SKM-1 (cell line): ENCODE measurements around the gene RASA1.
A peak's percentile ranks its signal among the peaks of the same experiment; 100 is the strongest.

Experiments used
- DNase-seq: peaks from one replicate; lab custom pipeline; 2025; ENCODE audit not compliant: unreplicated experiment; lab: John Stamatoyannopoulos, UW

Gene RASA1

DNA sequence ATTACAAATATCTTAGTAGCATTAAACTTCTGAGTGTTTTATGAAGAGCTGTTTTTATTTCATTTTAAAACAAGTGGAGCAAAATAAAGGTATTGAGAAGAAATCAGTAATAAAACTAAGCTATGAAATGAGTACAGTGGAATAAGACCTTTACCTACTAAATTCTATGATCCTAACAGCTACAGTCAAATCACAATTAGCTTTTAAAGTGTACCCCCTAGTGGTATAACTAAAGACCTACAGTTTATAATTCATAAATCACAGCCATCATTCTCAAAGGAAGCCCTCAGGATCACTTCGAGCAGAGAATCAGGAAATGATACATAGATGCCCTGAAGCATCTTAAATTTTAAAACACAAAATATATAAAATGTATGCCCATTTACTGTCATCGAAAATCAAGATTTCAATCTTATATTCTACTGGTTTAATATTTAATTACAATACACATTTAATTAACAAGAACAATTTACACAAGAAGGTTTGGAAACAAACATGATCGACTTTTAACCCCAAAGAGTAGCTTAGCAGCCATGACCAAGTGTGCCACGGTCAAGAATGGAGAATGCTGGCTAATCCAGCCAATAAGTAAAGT lies 132.7 kb downstream of the RASA1 start:
- peak; percentile 20 for DNase-seq

DNA sequence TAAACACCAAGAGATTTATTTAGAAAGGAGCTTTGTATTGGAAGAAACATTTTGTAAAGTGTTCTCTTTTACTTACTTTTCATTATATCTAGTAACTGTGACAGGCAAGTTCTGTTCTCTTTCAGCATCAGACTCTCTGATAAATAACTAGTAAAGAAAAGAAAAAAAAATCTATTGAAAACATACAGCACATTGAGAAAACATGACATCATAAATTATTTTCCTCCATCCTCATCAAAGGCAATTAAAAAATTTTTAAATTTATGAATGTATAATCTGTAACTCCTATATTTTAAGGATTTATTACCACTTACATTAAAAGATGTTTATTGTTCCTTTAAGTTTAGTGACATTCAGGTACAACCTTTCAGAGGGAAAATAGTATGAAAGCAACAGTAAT lies 133.9 kb downstream of the RASA1 start:
- DNase-seq, result no peak

DNA sequence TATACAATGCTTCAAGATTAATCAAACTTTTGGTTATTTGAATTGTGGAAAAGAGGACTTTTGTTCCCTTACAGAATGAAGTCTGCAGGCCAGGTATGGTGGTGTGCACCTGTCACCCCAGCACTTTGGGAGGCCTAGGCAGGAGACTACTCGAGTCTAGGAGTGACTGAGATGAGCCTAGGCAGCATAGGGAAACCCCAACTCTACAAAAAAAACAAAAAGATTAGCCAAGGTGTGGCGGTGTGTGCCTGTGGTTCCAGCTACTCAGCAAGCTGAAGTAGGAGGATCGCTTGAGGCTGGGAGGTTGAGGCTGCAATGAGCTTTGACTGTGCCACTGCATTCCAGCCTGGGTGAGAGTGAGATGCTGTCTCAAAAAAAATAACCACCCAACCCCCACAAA lies 135.7 kb downstream of the RASA1 start:
- no peak for DNase-seq

DNA sequence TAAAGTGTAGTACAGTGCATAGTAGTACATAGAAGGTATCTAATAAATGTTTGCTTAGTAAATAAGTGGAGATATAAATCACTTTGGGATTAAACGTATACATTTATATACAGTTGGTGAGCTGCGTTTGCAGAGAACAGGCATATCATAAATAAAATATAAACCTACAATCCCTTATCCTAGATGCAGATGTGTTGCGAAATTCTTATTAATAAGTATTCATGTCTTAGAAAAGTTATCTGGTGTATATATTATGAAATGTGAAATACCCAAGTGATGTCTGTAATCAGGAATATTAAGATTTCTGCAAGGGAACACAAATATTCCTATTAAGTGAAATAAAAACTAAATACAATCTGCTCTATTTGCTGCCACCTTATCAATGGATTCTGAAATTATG lies 136.2 kb downstream of the RASA1 start:
- no peak for DNase-seq

DNA sequence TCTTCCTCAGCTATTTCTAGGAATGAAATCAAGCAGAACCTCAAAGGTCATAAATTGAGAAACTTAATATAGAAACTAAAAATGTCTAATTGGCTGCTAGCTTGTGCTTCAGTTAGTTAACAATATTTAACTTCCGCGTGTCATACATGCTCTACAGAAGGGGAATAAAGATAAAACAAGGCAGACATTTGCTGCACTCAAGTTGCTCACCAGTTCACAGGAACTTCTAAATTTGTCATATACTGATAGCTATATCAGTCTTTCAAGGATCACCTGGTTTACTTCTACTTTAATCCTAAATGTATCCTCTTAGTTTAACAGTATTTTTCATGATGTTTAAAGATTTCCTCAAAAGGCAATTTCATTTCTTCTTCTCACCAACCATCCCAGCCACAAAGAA lies 136.7 kb downstream of the RASA1 start:
- DNase-seq, result no peak

DNA sequence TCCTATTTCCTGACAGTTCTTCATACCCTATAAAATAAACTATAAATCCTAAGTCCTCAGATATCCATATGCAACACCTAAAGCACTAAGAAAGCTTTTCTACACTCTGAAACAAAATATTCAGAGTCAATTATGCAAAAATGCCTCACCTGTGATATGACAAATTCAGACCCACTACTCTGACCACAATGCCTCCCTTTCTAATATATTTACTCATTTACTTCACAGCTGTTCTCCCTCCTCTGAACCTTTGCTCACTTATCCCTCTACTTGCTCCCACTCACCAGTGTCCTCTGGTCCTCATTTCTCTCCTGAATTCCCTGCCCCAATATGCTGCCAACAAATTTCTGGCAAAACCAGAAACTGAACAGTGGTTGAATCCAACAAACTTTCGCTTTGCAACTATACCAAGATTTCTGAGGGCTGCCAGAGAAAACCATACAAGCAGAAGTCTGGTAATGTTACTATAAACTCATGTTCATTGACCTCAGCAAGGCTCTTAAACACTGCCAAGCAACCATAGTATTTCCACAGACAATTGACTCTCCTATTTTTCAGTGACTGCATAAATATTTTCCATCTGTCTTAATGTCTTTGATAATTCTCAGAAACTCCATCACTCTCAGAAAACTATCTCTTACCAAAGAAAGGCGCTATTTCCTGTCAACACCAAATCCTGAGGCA lies 137.9 kb downstream of the RASA1 start:
- no peak for DNase-seq

DNA sequence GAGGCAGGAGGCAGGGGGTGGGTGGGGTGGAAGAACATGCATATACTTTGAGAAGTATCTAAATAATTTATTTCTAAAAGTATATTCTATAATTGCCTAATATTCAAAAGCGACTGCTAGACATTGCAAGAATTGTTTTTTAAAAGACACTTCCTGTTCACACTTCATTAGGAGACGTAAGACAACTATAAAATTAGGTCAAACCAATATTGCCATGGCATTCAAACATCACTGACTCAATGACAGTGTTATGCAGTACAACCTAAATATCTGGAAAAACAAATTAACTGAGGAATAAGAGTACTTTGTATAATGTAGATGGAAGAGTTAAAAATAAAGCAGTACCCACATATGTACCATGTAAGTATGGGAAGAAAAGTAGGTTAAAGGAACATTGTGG lies 140.5 kb downstream of the RASA1 start:
- DNase-seq, result no peak

DNA sequence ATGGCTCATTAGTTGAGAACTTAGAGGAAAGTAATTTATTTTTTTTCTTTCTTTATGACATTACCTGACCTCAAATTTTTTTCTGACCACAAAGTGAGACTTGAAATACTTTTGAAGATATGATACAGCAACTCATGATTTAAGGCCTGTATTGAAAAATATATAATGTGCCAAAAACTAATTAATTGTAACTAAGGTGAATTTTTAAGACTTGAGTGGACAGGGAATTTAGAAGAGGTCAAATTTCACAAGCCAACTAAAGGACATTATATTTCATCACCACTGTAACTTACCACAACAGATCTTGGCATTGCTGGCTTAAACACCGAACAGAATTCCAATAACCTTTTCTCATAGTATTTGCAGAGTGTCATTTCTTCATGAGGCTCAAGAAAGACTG lies 143.2 kb downstream of the RASA1 start:
- DNase-seq, result no peak

DNA sequence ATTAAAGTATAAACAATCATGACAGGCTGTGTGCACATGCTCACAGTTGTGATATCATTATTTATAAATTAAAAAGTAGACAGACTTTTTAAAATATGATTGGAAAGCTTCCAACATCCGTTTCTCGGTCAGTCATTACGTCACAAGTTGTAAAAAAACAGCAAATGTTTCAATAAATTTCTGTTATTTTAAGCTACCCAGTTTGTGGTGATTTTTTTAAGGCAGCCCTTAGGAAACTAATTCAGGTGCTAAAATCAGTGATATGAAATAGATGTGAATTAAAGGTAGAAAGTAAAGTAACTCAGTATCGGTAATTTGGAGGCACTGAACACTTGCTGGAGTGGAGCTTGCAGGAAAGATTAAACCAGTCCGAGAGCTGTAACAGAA lies 143.9 kb downstream of the RASA1 start:
- DNase-seq, result no peak

DNA sequence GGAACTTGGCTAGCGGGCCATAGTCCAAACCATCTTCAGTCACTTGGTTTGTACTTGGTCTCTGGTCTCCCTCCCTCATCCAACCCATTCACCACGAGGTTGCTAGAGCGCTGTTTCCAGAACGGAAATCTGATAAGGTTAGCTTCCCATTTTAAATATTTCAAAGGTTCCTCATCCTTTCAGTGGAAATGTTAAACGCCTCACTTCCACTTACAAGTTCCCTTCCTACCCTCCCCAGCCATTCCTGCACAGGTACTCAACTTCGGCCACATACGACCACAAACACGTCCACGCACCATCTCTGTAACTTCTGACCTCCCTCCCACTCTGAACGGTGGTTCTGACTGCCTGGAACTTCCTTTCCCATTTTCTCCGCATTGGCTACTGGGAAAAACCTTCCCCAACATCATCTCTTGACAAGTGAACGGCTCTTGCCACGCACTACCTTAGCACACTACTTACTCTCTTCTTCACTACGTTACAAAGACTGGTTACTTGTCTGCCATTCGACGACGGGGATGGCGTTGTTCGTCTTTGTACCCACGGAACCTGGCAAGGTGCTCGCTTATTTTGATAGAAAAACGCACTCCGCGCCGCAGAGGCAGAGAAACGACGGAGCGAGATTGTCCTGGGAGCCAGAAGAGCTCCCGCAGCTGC lies 144.4 kb downstream of the RASA1 start:
- peak; percentile 59 for DNase-seq

DNA sequence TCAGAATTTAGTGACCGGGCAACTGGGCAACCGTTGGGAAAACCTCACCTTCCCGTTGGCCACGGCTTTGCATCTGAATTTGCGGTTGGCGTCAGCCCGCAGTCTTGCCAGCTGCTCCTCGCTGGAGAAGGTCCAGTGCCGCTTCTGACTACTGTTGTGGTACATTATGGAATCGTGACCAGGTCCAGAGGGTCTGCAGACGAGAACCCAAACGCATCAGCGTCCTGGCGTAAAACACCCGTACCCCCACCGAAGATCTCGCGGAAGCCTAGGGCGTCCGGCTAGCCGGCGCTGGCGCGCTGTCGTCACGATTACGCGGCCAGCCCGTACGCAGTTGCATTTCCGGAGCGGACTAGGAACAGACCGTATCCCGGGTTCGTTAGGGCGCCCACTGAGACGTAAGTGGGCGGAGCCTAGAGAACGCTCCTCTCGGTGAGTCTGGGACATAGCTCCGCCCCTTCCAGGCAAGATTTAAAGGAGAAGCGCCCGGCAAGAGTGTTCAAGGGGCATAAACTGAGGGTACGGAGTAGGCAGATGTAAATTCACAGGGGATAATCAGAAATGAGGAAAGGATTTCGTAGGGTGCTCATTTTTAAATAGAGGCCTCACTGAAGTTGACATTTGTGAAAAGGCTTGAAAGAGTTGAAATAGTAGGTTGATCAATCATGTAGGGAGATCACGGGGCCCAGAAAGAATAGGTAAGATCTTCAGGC lies 145.1 kb downstream of the RASA1 start, which contains the start of gene CCNH:
Gene CCNH, minus strand, starts transcription at position 301 of the 713 bp plus-strand sequence. Its CDS starts 136 bp downstream, at position 165.
- peak; percentile 95 for DNase-seq

DNA sequence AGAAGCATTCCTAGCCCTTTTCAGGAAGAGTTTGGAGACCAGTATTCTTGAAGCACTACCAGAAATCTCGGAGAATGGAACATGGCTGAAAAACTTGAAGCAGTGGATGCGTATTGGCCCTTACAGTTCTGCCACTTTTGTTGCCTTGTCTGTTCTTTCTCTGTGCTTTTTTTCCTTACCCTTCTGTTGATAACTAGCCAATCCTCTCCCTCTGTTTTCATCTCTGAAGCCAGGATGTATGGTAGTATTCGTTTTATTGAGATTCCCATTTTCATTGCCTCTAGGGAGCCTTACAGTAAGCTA lies 145.6 kb downstream of the RASA1 start:
- no peak for DNase-seq

DNA sequence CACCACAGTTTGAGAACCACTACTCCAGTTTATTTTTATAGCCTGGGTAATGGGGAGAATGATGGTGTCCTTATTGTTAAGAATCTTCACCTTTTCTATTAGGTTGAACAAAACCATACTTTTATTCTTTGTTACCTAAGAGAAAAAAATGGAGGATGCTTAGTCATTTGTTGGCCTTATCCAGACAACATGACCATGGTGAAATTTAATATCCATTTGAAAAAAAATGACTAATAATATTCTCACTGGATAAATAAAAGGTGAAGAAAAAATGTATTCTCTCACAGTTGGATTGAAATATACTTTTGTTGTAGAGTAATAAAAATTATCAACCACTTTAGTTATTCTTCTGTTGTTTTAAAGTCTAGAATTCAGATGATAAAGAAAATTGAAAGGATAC lies 150.8 kb downstream of the RASA1 start:
- no peak for DNase-seq

DNA sequence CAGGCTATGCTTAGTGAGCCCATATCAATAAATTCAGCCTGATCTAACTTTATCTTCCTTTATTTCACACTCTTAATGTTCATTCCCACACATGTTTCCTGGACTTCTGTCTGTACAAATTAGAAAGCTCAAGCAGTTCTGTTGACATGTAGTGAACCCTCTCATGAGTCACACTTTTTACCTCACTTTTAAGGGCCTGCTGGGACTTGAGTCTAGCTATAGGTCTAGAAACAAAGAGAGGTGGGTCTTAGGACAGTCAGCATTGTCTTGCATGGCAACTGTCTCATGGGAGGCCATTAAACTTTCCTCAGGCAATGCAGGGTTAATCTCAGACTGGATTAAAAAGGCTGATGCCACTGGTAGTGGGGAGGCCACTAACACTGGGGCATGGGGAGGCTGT lies 153.6 kb downstream of the RASA1 start:
- no peak for DNase-seq

DNA sequence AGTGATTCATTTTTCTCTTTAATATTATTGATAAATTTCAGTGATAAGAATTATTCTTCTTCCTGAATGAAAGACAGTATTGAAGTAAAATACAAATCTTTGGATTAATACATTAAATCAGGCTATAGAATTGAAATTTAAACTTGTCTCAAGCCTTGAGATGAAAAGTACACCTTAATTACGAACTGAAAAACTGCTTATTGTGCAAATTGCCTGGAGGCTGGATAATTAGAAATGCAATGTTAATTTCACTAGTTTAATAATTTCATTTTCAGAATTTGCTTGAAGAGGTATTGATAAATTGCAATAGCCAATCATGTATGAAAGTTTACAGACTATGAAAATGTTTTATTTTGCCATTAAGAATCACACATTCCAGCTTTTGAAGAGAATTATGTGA lies 156.1 kb downstream of the RASA1 start:
- no peak for DNase-seq

DNA sequence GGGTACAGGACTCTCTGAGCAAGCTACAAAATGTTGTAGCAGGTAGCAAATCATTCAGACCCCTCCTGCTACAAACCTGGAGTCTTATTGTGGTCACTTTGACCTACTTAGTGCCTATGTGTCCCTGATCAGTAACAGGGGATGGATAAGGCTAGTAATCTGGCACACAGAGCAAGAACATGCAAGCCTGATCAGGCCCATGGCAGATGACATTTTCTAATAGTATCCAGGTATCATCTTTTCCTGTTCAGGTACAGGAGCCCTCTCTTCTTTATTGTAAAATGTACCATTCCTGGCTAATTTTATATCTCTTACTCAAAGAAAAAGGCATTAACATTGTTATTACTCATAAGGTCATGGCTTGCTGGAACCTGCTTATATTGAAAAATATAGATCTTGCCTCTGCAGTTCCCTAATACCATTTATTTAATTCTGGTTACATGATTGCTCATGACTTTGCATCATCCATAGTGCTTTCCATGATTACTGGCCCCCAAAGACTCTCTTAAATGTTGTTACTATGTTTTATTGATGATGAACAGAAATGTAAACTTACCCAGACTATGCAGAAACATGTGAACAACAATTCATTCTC lies 163.3 kb downstream of the RASA1 start:
- DNase-seq, result no peak

DNA sequence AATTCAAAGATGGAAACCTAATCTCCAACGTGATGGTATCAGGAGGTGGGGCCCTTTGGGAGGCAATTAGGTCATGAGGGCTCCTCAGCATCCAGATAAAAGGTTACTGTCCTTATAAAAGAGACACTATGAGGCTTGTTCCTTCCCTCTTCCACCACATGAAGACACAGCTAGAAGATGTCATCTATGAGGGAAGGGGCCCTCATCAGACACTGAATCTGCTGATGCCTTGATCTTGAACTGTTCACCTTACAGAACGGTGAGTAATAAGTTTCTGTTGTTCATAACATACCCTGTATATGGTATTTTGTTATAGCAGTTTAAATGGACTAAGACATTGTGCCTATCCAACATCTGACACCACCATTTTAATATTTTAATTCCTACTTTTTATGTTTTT lies 164.8 kb downstream of the RASA1 start:
- no peak for DNase-seq

DNA sequence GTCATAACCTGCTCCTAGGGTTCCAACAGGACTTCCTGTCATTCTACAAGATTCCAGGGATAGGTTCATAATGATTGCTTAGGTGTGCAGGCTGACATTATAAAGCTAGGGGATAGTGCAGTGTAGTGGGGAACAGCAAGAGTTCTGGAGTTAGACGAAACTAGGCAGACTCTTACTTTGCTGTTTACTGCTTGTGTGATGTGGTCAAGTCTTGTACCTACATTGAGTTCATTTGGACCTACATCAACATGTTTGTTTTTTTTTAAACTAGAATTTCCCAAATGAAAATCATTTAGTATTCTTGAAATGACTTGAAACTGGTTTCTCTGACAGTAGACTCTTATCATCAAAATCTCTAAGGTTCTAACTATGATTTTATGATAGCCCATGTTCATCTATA lies 166.3 kb downstream of the RASA1 start:
- DNase-seq, result no peak

DNA sequence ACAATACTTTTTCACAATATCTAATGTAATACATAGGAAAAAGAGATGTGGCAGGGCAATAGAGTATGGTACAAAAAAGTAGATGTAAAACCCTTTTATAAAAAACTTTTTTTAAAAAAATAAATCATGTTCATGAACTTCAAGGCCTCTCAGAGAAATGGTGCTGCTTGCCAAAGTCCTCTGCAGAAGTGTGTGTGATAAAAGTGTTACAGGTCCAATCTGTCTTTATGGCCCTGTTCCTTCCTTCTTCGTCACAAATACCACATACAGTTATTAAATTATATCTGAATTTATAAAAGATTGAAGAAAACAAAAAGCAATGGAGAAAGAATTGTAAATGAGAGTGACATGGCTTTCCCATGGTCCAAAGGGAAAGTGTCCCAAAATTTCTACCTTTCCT lies 166.8 kb downstream of the RASA1 start:
- DNase-seq, result no peak

DNA sequence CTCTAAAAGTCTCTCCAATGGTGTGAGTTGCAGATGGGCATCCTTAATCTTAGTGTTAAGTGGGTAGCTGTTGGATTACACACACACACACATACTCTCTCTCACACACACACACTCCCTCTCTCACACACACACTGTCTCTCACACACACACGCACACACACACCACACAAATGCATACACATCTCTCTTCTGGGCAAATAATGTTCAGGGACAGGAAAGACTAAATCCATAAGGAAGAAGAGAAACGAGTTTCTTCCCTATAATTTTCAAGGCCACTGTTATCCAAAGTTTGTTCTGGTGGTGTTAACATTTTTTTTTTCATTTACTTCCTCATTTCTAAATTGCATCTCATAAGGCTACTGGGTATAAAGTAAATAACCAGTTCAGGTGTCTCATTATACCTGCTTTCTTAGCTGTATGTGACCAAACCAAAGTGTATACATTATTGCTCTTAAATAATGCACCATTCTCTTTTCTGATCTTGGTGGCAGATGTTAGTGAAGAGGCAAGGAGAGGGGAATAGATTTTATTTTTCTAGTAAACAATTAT lies 167.5 kb downstream of the RASA1 start:
- no peak for DNase-seq

DNA sequence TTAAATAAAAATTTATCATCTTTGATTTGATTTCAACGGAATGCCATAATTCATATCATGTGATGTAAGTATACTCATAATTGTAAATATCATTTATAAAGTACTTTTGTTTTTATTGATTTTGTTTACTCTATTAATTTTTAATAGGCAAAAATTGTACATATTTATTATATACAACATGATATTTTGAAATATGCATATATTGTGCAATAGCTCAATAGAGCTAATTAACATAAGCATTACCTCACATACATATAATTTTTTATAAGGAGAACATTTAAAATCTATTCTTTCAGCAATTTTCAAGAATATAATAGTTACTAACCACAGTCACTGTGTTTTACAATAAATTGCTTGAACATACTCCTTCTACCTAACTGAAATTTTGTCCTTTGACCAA lies 170.0 kb downstream of the RASA1 start:
- DNase-seq, result no peak
